K562 (cell line): ENCODE measurements around the gene CPPED1.

ENCODE experiments used
- ARHGAP35 ChIP-seq: fragments of 450-650 bp; IDR thresholded peaks from 2 replicates; pipeline ENCODE4 v1.6.1; 2018; ENCODE audit not compliant: partially characterized antibody
- CREBBP ChIP-seq: IDR thresholded peaks from one replicate; pipeline ENCODE4 v1.6.1; 2012; ENCODE audit warnings: low read depth, mild to moderate bottlenecking, control low read depth, inconsistent platforms, low read length
- HES1 ChIP-seq: fragments of 450-650 bp; IDR thresholded peaks from 2 replicates; pipeline ENCODE4 v1.6.1; 2016; ENCODE audit warnings: low read depth, mild to moderate bottlenecking, moderate library complexity
- HNRNPH1 ChIP-seq: fragments of 200-400 bp; formaldehyde crosslinking; optimal IDR thresholded peaks from 2 replicates; pipeline ENCODE3; 2017; ENCODE audit warnings: low read depth, mild to moderate bottlenecking, low read length, moderate library complexity
- JUND ChIP-seq, 2 experiments: IDR thresholded peaks; 2 replicates in 1 of 2; 3 replicates in 1 of 2; pipeline ENCODE4 v1.6.1; 2011; ENCODE audit warnings: borderline replicate concordance in 2 of 2, low read depth in 2 of 2, low read length in 2 of 2, improper control_type of control experiment in 1 of 2, missing biosample characterization in 1 of 2, missing genetic modification characterization in 1 of 2, missing genetic modification reagents in 1 of 2
- KAT7 ChIP-seq: sonication (generic); formaldehyde crosslinking; IDR thresholded peaks from 2 replicates; pipeline ENCODE4 v1.8.0; 2022; ENCODE audit warnings: missing genetic modification reagents, mild to moderate bottlenecking, borderline replicate concordance
- KAT8 ChIP-seq: fragments of 450-650 bp; IDR thresholded peaks from 2 replicates; pipeline ENCODE4 v1.6.1; 2016; ENCODE audit warnings: low read depth, mild to moderate bottlenecking
- MTF1 ChIP-seq: fragments of 250-450 bp; sonication (Bioruptor Pico); IDR thresholded peaks from 2 replicates; pipeline ENCODE4 v1.9.0; 2021; ENCODE audit warnings: moderate library complexity, mild to moderate bottlenecking, inconsistent platforms, borderline replicate concordance
- MXD1 ChIP-seq: fragments of 250-450 bp; sonication (Bioruptor Pico); IDR thresholded peaks from 2 replicates; pipeline ENCODE4 v1.8.0; 2021; ENCODE audit warnings: borderline replicate concordance, mild to moderate bottlenecking, moderate library complexity; ENCODE audit not compliant: poor library complexity, severe bottlenecking
- NFE2 ChIP-seq: IDR thresholded peaks from 2 replicates; pipeline ENCODE4 v1.6.1; 2014; ENCODE audit warnings: antibody characterized with exemption, low read depth
- POLR2A ChIP-seq: fragments of 450-650 bp; conservative IDR thresholded peaks from 2 replicates; pipeline ENCODE4 v1.6.1; 2016
- ZBTB33 ChIP-seq: sonication (generic); formaldehyde crosslinking; IDR thresholded peaks from 2 replicates; pipeline ENCODE4 v1.8.1; 2023; ENCODE audit warnings: mild to moderate bottlenecking, missing genetic modification reagents
- ZBTB40 ChIP-seq, 2 experiments: fragments of 450-650 bp in 1 of 2; sonication (generic) in 1 of 2; formaldehyde crosslinking in 1 of 2; IDR thresholded peaks; 2 replicates each; pipeline versions ENCODE4 v1.7.1 to v1.9.0; 2016 to 2022; ENCODE audit warnings: inconsistent platforms in 1 of 2, mild to moderate bottlenecking in 1 of 2, missing genetic modification reagents in 1 of 2
- ZNF561 ChIP-seq: fragments of 450-650 bp; formaldehyde crosslinking; conservative IDR thresholded peaks from 2 replicates; pipeline ENCODE4 v1.4.0; 2020; ENCODE audit warnings: mild to moderate bottlenecking, moderate library complexity

- TF ChIP-seq POLR2A (no peak), JUND (IDR thresholded peaks at IDR 0.05; ENCODE audit: borderline replicate concordance, low read depth, low read length) (no peak), JUND (tag; IDR thresholded peaks at IDR 0.05; ENCODE audit: borderline replicate concordance, low read depth, low read length) (no peak), CREBBP (no peak), HNRNPH1 (no peak), ZBTB40 (IDR thresholded peaks at IDR 0.05) (no peak), ZBTB40 (CRISPR knock-in tag; IDR thresholded peaks at IDR 0.05) (no peak), MTF1 (no peak), NFE2 (no peak), ARHGAP35 (no peak), HES1 (no peak), KAT8 (no peak), MXD1 (CRISPR knock-in tag) (no peak), ZBTB33 (CRISPR knock-in tag) (no peak), ZNF561 (CRISPR knock-in tag) (no peak), KAT7 (CRISPR knock-in tag) (no peak)
These were observed 53.2 kb downstream of the CPPED1 start for GRCh38 chr16:12750554-12750918.
